Suprapubic skin (tissue), 4 donors: ENCODE measurements around the gene ZDHHC13.

ENCODE experiments used
- CTCF ChIP-seq, 2 donors: fragments of 200-600 bp in 1 of 2; fragments of 450-650 bp in 1 of 2; sonication (generic) in 1 of 2; IDR thresholded peaks; one replicate each; pipeline ENCODE4 v1.5.1; 2016 to 2019; ENCODE audit warnings: antibody characterized with exemption in 2 of 2, mild to moderate bottlenecking in 1 of 2, moderate library complexity in 1 of 2
- POLR2A ChIP-seq, 2 donors: fragments of 450-650 bp; IDR thresholded peaks; one replicate each; pipeline ENCODE4 v1.6.1; 2017; ENCODE audit warnings: antibody characterized with exemption in 2 of 2, mild to moderate bottlenecking in 2 of 2, moderate library complexity in 2 of 2
- POLR2AphosphoS5 ChIP-seq, 3 donors: sonication (generic); formaldehyde crosslinking; IDR thresholded peaks; one replicate each; pipeline ENCODE4 v1.6.1; 2017; ENCODE audit warnings: antibody characterized with exemption in 3 of 3

GRCh38 chr11:19107125-19107524, 9.8 kb upstream of the ZDHHC13 start:
- TF ChIP-seq CTCF (IDR thresholded peaks at IDR 0.05): no peak
- TF ChIP-seq POLR2AphosphoS5 (IDR thresholded peaks at IDR 0.05): no peak
- TF ChIP-seq POLR2A (IDR thresholded peaks at IDR 0.05): no peak
